ENCODE measurements around the gene SLC37A4. TPM values are rescaled to one million over a fixed set of nuclear protein-coding genes. Genes with fewer than 3 reads are reported as not detected.

Gene SLC37A4
- polyA plus RNA-seq, 1 donor from 2014 or later, result 23.5 TPM

DNA sequence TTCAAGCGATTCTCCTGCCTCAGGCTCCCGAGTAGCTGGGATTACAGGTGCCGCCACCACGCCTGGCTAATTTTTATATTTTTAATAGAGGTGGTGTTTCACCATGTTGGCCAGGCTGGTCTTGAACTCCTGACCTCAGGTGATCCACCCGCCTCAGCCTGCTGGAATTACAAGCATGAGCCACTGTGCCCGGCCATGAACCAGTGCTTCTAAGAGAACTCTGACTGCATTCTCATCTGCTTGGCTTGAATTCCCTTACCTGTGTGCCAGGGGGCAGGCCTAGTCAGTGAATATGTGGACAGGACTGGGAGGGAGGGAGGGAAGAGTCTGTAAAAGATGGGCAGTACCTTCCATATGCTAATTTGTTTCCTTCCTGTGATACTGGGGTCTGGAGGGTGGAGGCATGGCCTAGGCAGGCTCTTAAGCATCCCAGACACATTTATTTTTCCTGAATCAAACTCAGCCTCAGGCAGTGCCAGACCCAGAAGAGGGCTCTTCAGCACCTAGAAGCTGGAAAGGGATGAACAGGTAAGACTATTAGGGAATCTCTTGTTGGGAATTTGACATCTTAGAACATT lies 19.1 kb downstream of the SLC37A4 start:
- H3K9ac ChIP-seq (ENCODE audit: low read length), result no peak overlapping the region
- no peak overlapping the region for H3K27ac ChIP-seq (ENCODE audit: low read length)
- H3K9me3 ChIP-seq (ENCODE audit: low read length), result no peaks in the 10 kb centered on the region
- H3K36me3 ChIP-seq (ENCODE audit: insufficient read depth, low read length), result peaks cover 12% of the 10 kb centered on the region
- H3K4me3 ChIP-seq (ENCODE audit: low read length), result no peak overlapping the region
- no peak overlapping the region for H2AFZ ChIP-seq (ENCODE audit: low read depth, low read length)
- no peaks in the 10 kb centered on the region for H3F3A ChIP-seq (ENCODE audit: insufficient read depth, low read length, poor library complexity, severe bottlenecking)
- no peaks in the 10 kb centered on the region for H4K20me1 ChIP-seq (ENCODE audit: insufficient read depth)
- TF ChIP-seq TAF1 (IDR thresholded peaks at IDR 0.05; ENCODE audit: low read depth), result no peak
- no peak for TF ChIP-seq EZH2 (IDR thresholded peaks at IDR 0.05; ENCODE audit: borderline replicate concordance, insufficient read depth, low read length, poor library complexity, severe bottlenecking)
- TF ChIP-seq, protein P1, sequence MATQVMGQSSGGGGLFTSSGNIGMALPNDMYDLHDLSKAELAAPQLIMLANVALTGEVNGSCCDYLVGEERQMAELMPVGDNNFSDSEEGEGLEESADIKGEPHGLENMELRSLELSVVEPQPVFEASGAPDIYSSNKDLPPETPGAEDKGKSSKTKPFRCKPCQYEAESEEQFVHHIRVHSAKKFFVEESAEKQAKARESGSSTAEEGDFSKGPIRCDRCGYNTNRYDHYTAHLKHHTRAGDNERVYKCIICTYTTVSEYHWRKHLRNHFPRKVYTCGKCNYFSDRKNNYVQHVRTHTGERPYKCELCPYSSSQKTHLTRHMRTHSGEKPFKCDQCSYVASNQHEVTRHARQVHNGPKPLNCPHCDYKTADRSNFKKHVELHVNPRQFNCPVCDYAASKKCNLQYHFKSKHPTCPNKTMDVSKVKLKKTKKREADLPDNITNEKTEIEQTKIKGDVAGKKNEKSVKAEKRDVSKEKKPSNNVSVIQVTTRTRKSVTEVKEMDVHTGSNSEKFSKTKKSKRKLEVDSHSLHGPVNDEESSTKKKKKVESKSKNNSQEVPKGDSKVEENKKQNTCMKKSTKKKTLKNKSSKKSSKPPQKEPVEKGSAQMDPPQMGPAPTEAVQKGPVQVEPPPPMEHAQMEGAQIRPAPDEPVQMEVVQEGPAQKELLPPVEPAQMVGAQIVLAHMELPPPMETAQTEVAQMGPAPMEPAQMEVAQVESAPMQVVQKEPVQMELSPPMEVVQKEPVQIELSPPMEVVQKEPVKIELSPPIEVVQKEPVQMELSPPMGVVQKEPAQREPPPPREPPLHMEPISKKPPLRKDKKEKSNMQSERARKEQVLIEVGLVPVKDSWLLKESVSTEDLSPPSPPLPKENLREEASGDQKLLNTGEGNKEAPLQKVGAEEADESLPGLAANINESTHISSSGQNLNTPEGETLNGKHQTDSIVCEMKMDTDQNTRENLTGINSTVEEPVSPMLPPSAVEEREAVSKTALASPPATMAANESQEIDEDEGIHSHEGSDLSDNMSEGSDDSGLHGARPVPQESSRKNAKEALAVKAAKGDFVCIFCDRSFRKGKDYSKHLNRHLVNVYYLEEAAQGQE (IDR thresholded peaks at IDR 0.05; ENCODE audit: borderline replicate concordance), result no peak
- no peak for TF ChIP-seq RAD21 (conservative IDR thresholded peaks at IDR 0.05)
- TF ChIP-seq POLR2AphosphoS5 (IDR thresholded peaks at IDR 0.05), result no peak
- TF ChIP-seq SMC3 (conservative IDR thresholded peaks at IDR 0.05; ENCODE audit: poor library complexity), result no peak
- no peak for TF ChIP-seq EP300 (conservative IDR thresholded peaks at IDR 0.05; ENCODE audit: poor library complexity, severe bottlenecking)
- no peak for TF ChIP-seq MXI1 (conservative IDR thresholded peaks at IDR 0.05; ENCODE audit: poor library complexity, severe bottlenecking)
- TF ChIP-seq, protein P2, sequence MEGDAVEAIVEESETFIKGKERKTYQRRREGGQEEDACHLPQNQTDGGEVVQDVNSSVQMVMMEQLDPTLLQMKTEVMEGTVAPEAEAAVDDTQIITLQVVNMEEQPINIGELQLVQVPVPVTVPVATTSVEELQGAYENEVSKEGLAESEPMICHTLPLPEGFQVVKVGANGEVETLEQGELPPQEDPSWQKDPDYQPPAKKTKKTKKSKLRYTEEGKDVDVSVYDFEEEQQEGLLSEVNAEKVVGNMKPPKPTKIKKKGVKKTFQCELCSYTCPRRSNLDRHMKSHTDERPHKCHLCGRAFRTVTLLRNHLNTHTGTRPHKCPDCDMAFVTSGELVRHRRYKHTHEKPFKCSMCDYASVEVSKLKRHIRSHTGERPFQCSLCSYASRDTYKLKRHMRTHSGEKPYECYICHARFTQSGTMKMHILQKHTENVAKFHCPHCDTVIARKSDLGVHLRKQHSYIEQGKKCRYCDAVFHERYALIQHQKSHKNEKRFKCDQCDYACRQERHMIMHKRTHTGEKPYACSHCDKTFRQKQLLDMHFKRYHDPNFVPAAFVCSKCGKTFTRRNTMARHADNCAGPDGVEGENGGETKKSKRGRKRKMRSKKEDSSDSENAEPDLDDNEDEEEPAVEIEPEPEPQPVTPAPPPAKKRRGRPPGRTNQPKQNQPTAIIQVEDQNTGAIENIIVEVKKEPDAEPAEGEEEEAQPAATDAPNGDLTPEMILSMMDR (IDR thresholded peaks at IDR 0.05; ENCODE audit: poor library complexity, severe bottlenecking), result no peak
- no peaks in the 10 kb centered on the region for H3K27me3 ChIP-seq (ENCODE audit: insufficient read depth, low read depth, low read length)
- no peak overlapping the region for H3K4me2 ChIP-seq (ENCODE audit: low read length)
- no peaks in the 10 kb centered on the region for H3K9me2 ChIP-seq (ENCODE audit: insufficient read depth, low read length)
- peaks cover 13% of the 10 kb centered on the region for H3K79me2 ChIP-seq (replicated peaks; ENCODE audit: insufficient read depth, low read length)

DNA sequence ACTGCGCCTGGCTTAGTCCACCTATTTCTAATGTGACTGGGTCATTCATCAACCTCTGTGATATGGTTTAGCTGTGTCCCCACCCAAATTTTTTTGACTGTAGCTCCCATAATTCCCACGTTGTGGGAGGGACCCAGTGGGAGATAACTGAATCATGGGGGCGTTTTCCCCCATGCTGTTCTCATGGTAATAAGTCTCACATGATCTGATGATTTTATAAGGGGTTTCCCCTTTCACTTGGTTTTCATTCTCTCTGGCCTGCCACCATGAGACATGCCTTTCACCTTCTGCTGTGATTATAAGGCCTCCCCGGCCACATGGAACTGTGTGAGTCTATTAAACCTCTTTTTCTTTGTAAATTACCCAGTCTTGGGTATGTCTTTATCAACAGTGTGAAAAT lies 24.0 kb downstream of the SLC37A4 start:
- no peak overlapping the region for H3K27ac ChIP-seq (ENCODE audit: low read length)
- H2AFZ ChIP-seq (ENCODE audit: low read depth, low read length), result no peak overlapping the region
- H3K4me3 ChIP-seq (ENCODE audit: low read length), result no peak overlapping the region
- no peaks in the 10 kb centered on the region for H3K79me2 ChIP-seq (replicated peaks; ENCODE audit: insufficient read depth, low read length)
- TF ChIP-seq SMC3 (conservative IDR thresholded peaks at IDR 0.05; ENCODE audit: poor library complexity), result no peak
- TF ChIP-seq, protein P2 (IDR thresholded peaks at IDR 0.05; ENCODE audit: poor library complexity, severe bottlenecking), result no peak
- TF ChIP-seq EP300 (conservative IDR thresholded peaks at IDR 0.05; ENCODE audit: poor library complexity, severe bottlenecking), result no peak
- no peak for TF ChIP-seq TAF1 (IDR thresholded peaks at IDR 0.05; ENCODE audit: low read depth)
- no peak for TF ChIP-seq MXI1 (conservative IDR thresholded peaks at IDR 0.05; ENCODE audit: poor library complexity, severe bottlenecking)
- TF ChIP-seq RAD21 (conservative IDR thresholded peaks at IDR 0.05), result no peak
- no peak for TF ChIP-seq POLR2AphosphoS5 (IDR thresholded peaks at IDR 0.05)
- TF ChIP-seq EZH2 (IDR thresholded peaks at IDR 0.05; ENCODE audit: borderline replicate concordance, insufficient read depth, low read length, poor library complexity, severe bottlenecking), result no peak
- TF ChIP-seq, protein P1 (IDR thresholded peaks at IDR 0.05; ENCODE audit: borderline replicate concordance), result no peak
- no peak overlapping the region for H3K9ac ChIP-seq (ENCODE audit: low read length)
- no peaks in the 10 kb centered on the region for H3K27me3 ChIP-seq (ENCODE audit: insufficient read depth, low read depth, low read length)
- H3K9me2 ChIP-seq (ENCODE audit: insufficient read depth, low read length), result no peaks in the 10 kb centered on the region
- H3F3A ChIP-seq (ENCODE audit: insufficient read depth, low read length, poor library complexity, severe bottlenecking), result no peaks in the 10 kb centered on the region
- H3K36me3 ChIP-seq (ENCODE audit: insufficient read depth, low read length), result no peaks in the 10 kb centered on the region
- no peaks in the 10 kb centered on the region for H4K20me1 ChIP-seq (ENCODE audit: insufficient read depth)
- H3K9me3 ChIP-seq (ENCODE audit: low read length), result no peaks in the 10 kb centered on the region
- no peak overlapping the region for H3K4me2 ChIP-seq (ENCODE audit: low read length)

Measured in neural cell (in vitro differentiated cells).